Measurements from ENCODE around the gene NEXN.

The NEXN gene

GRCh38 chr1:77888081-77888780, at the start of gene NEXN:
TSS of gene NEXN (plus strand) at chr1:77888624. CDS start at chr1:77916107, 27,483 bp downstream.
- Histone ChIP-seq H3K4me3 (ENCODE audit: insufficient read depth, low read length, poor library complexity, severe bottlenecking) (no peak within 1 kb of the TSS), H3K9ac (ENCODE audit: low read length) (no peak within 1 kb of the TSS), H3K9me2 (replicated peaks; ENCODE audit: insufficient read depth, low read length) (no peaks in the 10 kb centered on the region), H3K79me2 (ENCODE audit: insufficient read depth, low read length) (no peaks in the 10 kb centered on the region), H3K4me2 (ENCODE audit: low read depth, low read length, poor library complexity, severe bottlenecking) (no peak within 1 kb of the TSS), H3K9me3 (ENCODE audit: insufficient read depth, low read length) (no peaks in the 10 kb centered on the region), H3F3A (ENCODE audit: insufficient read depth) (no peaks in the 10 kb centered on the region), H2AFZ (ENCODE audit: low read depth, low read length, severe bottlenecking) (no peak within 1 kb of the TSS), H4K20me1 (ENCODE audit: low read depth, low read length) (no peaks in the 10 kb centered on the region), H3K27me3 (ENCODE audit: low read length) (no peaks in the 10 kb centered on the region), H3K36me3 (ENCODE audit: low read length) (no peaks in the 10 kb centered on the region), H3K27ac (ENCODE audit: low read depth, low read length) (no peak within 1 kb of the TSS)
- no peak for TF ChIP-seq EZH2phosphoT487 (conservative IDR thresholded peaks at IDR 0.05; ENCODE audit: low read length)
- TF ChIP-seq, protein P1, sequence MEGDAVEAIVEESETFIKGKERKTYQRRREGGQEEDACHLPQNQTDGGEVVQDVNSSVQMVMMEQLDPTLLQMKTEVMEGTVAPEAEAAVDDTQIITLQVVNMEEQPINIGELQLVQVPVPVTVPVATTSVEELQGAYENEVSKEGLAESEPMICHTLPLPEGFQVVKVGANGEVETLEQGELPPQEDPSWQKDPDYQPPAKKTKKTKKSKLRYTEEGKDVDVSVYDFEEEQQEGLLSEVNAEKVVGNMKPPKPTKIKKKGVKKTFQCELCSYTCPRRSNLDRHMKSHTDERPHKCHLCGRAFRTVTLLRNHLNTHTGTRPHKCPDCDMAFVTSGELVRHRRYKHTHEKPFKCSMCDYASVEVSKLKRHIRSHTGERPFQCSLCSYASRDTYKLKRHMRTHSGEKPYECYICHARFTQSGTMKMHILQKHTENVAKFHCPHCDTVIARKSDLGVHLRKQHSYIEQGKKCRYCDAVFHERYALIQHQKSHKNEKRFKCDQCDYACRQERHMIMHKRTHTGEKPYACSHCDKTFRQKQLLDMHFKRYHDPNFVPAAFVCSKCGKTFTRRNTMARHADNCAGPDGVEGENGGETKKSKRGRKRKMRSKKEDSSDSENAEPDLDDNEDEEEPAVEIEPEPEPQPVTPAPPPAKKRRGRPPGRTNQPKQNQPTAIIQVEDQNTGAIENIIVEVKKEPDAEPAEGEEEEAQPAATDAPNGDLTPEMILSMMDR (IDR thresholded peaks at IDR 0.05; ENCODE audit: insufficient read depth, low read length, poor library complexity, severe bottlenecking), result no peak

GRCh38 chr1:77841574-77841973, 46.9 kb upstream of the NEXN start:
- Histone ChIP-seq H3K27ac (ENCODE audit: low read depth, low read length) (no peak overlapping the region), H4K20me1 (ENCODE audit: low read depth, low read length) (no peaks in the 10 kb centered on the region), H3K9ac (ENCODE audit: low read length) (no peak overlapping the region), H2AFZ (ENCODE audit: low read depth, low read length, severe bottlenecking) (no peak overlapping the region), H3K27me3 (ENCODE audit: low read length) (no peaks in the 10 kb centered on the region), H3K4me3 (ENCODE audit: insufficient read depth, low read length, poor library complexity, severe bottlenecking) (no peak overlapping the region), H3K9me3 (ENCODE audit: insufficient read depth, low read length) (no peaks in the 10 kb centered on the region), H3K4me2 (ENCODE audit: low read depth, low read length, poor library complexity, severe bottlenecking) (no peak overlapping the region), H3K79me2 (ENCODE audit: insufficient read depth, low read length) (no peaks in the 10 kb centered on the region), H3K9me2 (replicated peaks; ENCODE audit: insufficient read depth, low read length) (no peaks in the 10 kb centered on the region), H3F3A (ENCODE audit: insufficient read depth) (peaks cover 13% of the 10 kb centered on the region), H3K36me3 (ENCODE audit: low read length) (peaks cover 8% of the 10 kb centered on the region; the same call in 1 of the 2 replicates)
- TF ChIP-seq, protein P1 (IDR thresholded peaks at IDR 0.05; ENCODE audit: insufficient read depth, low read length, poor library complexity, severe bottlenecking), result no peak
- no peak for TF ChIP-seq EZH2phosphoT487 (conservative IDR thresholded peaks at IDR 0.05; ENCODE audit: low read length)

- no peak overlapping the region for H3K9ac ChIP-seq (ENCODE audit: low read length)
- H3K4me2 ChIP-seq (ENCODE audit: low read depth, low read length, poor library complexity, severe bottlenecking), result peak overlapping the region; percentile 6
- H3K27me3 ChIP-seq (ENCODE audit: low read length), result no peaks in the 10 kb centered on the region
- H3K9me3 ChIP-seq (ENCODE audit: insufficient read depth, low read length), result no peaks in the 10 kb centered on the region
- H4K20me1 ChIP-seq (ENCODE audit: low read depth, low read length), result no peaks in the 10 kb centered on the region
- no peak overlapping the region for H3K4me3 ChIP-seq (ENCODE audit: insufficient read depth, low read length, poor library complexity, severe bottlenecking)
- no peaks in the 10 kb centered on the region for H3K79me2 ChIP-seq (ENCODE audit: insufficient read depth, low read length)
- H3F3A ChIP-seq (ENCODE audit: insufficient read depth), result peaks cover 31% of the 10 kb centered on the region
- no peak overlapping the region for H2AFZ ChIP-seq (ENCODE audit: low read depth, low read length, severe bottlenecking)
- TF ChIP-seq EZH2phosphoT487 (conservative IDR thresholded peaks at IDR 0.05; ENCODE audit: low read length), result no peak
- TF ChIP-seq, protein P1 (IDR thresholded peaks at IDR 0.05; ENCODE audit: insufficient read depth, low read length, poor library complexity, severe bottlenecking), result no peak
- H3K27ac ChIP-seq (ENCODE audit: low read depth, low read length), result peak overlapping the region; percentile 42; the same call in 1 of the 2 replicates
- no peaks in the 10 kb centered on the region for H3K9me2 ChIP-seq (replicated peaks; ENCODE audit: insufficient read depth, low read length)
- 0 out of 2 replicates have a peak, but pooled peaks cover 6% of the 10 kb centered on the region for H3K36me3 ChIP-seq (ENCODE audit: low read length)
Observed at GRCh38 chr1:77845951-77846350, 42.5 kb upstream of the NEXN start.
